ENCODE results near the gene SPIRE1. TPM values are rescaled to one million over a fixed set of nuclear protein-coding genes. Genes with fewer than 3 reads are reported as not detected.

The SPIRE1 gene
- polyA plus RNA-seq, 1 donor from 2014 or later = 22.2 TPM

DNA sequence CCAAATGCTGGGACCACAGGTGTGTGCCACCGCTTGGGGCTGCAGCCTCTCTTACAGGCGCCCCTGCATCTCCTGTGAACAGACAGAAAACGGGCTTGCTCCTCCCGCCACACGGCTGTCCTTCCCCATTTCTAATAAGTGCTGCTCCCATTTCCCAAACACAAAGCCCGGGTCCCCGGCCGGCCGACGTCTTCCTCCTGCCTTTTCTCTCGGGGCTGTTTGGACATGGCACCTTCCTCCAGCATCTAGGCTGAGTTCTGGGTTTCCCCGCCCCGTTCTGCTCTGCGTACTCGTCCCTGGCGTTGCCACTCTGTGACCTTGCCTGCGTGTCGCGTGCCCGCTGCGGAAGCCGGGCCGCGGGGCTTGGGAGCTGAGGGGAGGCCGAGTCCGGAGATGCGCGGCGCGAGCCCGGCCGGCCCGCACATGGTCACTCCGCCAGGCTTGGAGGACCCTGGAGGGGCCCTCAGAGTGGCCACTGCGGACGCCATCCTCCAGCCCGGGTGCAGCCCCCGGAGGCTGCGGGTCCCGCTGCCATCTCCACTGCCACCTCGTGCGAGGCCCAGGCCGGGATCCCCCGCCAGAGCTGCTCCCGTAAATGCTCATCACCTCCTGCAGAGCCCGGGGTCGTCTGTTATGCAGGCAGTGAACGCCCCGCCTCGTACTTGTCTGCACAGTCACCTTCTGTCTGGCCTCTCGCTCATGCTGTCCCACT is 223.9 kb downstream of the SPIRE1 start:
- H2AFZ ChIP-seq (ENCODE audit: low read depth, low read length) = no peak overlapping the region
- H3K4me3 ChIP-seq (ENCODE audit: low read length) = no peak overlapping the region
- H3K9me2 ChIP-seq (ENCODE audit: insufficient read depth, low read length) = no peaks in the 10 kb centered on the region
- H4K20me1 ChIP-seq (ENCODE audit: insufficient read depth) = no peaks in the 10 kb centered on the region
- H3K9ac ChIP-seq (ENCODE audit: low read length) = no peak overlapping the region
- H3K4me2 ChIP-seq (ENCODE audit: low read length) = no peak overlapping the region
- H3K27me3 ChIP-seq (ENCODE audit: insufficient read depth, low read depth, low read length) = no peaks in the 10 kb centered on the region
- no peak for TF ChIP-seq RAD21 (conservative IDR thresholded peaks at IDR 0.05)
- TF ChIP-seq EZH2 (IDR thresholded peaks at IDR 0.05; ENCODE audit: borderline replicate concordance, insufficient read depth, low read length, poor library complexity, severe bottlenecking) = no peak
- TF ChIP-seq, protein P1, sequence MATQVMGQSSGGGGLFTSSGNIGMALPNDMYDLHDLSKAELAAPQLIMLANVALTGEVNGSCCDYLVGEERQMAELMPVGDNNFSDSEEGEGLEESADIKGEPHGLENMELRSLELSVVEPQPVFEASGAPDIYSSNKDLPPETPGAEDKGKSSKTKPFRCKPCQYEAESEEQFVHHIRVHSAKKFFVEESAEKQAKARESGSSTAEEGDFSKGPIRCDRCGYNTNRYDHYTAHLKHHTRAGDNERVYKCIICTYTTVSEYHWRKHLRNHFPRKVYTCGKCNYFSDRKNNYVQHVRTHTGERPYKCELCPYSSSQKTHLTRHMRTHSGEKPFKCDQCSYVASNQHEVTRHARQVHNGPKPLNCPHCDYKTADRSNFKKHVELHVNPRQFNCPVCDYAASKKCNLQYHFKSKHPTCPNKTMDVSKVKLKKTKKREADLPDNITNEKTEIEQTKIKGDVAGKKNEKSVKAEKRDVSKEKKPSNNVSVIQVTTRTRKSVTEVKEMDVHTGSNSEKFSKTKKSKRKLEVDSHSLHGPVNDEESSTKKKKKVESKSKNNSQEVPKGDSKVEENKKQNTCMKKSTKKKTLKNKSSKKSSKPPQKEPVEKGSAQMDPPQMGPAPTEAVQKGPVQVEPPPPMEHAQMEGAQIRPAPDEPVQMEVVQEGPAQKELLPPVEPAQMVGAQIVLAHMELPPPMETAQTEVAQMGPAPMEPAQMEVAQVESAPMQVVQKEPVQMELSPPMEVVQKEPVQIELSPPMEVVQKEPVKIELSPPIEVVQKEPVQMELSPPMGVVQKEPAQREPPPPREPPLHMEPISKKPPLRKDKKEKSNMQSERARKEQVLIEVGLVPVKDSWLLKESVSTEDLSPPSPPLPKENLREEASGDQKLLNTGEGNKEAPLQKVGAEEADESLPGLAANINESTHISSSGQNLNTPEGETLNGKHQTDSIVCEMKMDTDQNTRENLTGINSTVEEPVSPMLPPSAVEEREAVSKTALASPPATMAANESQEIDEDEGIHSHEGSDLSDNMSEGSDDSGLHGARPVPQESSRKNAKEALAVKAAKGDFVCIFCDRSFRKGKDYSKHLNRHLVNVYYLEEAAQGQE (IDR thresholded peaks at IDR 0.05; ENCODE audit: borderline replicate concordance) = no peak
- TF ChIP-seq EP300 (conservative IDR thresholded peaks at IDR 0.05; ENCODE audit: poor library complexity, severe bottlenecking) = no peak
- no peak for TF ChIP-seq POLR2AphosphoS5 (IDR thresholded peaks at IDR 0.05)
- no peak for TF ChIP-seq SMC3 (conservative IDR thresholded peaks at IDR 0.05; ENCODE audit: poor library complexity)
- no peak for TF ChIP-seq TAF1 (IDR thresholded peaks at IDR 0.05; ENCODE audit: low read depth)
- TF ChIP-seq, protein P2, sequence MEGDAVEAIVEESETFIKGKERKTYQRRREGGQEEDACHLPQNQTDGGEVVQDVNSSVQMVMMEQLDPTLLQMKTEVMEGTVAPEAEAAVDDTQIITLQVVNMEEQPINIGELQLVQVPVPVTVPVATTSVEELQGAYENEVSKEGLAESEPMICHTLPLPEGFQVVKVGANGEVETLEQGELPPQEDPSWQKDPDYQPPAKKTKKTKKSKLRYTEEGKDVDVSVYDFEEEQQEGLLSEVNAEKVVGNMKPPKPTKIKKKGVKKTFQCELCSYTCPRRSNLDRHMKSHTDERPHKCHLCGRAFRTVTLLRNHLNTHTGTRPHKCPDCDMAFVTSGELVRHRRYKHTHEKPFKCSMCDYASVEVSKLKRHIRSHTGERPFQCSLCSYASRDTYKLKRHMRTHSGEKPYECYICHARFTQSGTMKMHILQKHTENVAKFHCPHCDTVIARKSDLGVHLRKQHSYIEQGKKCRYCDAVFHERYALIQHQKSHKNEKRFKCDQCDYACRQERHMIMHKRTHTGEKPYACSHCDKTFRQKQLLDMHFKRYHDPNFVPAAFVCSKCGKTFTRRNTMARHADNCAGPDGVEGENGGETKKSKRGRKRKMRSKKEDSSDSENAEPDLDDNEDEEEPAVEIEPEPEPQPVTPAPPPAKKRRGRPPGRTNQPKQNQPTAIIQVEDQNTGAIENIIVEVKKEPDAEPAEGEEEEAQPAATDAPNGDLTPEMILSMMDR (IDR thresholded peaks at IDR 0.05; ENCODE audit: poor library complexity, severe bottlenecking) = no peak
- no peak for TF ChIP-seq MXI1 (conservative IDR thresholded peaks at IDR 0.05; ENCODE audit: poor library complexity, severe bottlenecking)
- no peaks in the 10 kb centered on the region for H3K9me3 ChIP-seq (ENCODE audit: low read length)
- no peaks in the 10 kb centered on the region for H3K79me2 ChIP-seq (replicated peaks; ENCODE audit: insufficient read depth, low read length)
- H3F3A ChIP-seq (ENCODE audit: insufficient read depth, low read length, poor library complexity, severe bottlenecking) = no peaks in the 10 kb centered on the region
- no peaks in the 10 kb centered on the region for H3K36me3 ChIP-seq (ENCODE audit: insufficient read depth, low read length)
- H3K27ac ChIP-seq (ENCODE audit: low read length) = no peak overlapping the region

DNA sequence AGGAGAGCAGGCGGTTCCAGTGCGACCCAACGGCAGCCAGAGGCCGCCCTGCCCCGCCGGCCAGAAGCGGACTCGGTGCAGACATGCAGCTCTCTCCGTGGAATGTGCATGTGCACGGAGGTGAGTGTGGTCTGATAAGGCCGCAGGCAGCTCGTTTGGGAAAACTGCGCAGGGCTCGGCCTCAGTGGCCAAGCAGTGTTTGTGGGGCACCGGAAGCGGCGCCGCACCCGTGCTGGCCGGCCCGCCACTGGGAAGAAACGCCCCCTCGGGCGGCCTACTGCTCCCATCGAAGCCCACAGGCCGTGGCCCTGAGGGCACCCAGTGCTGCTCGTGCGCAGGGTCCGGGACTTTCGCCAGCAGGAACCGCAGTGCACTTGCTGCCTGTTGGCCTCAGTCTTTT is 225.0 kb downstream of the SPIRE1 start:
- Histone ChIP-seq H3K9me3 (ENCODE audit: low read length) (peaks cover under 1% of the 10 kb centered on the region), H3K4me3 (ENCODE audit: low read length) (no peak overlapping the region), H3K4me2 (ENCODE audit: low read length) (no peak overlapping the region), H3K9ac (ENCODE audit: low read length) (no peak overlapping the region), H3K27me3 (ENCODE audit: insufficient read depth, low read depth, low read length) (no peaks in the 10 kb centered on the region), H3K9me2 (ENCODE audit: insufficient read depth, low read length) (no peaks in the 10 kb centered on the region), H3K79me2 (replicated peaks; ENCODE audit: insufficient read depth, low read length) (no peaks in the 10 kb centered on the region), H4K20me1 (ENCODE audit: insufficient read depth) (no peaks in the 10 kb centered on the region), H2AFZ (ENCODE audit: low read depth, low read length) (no peak overlapping the region), H3K36me3 (ENCODE audit: insufficient read depth, low read length) (no peaks in the 10 kb centered on the region), H3K27ac (ENCODE audit: low read length) (no peak overlapping the region), H3F3A (ENCODE audit: insufficient read depth, low read length, poor library complexity, severe bottlenecking) (no peaks in the 10 kb centered on the region)
- TF ChIP-seq TAF1 (IDR thresholded peaks at IDR 0.05; ENCODE audit: low read depth) (no peak), SMC3 (conservative IDR thresholded peaks at IDR 0.05; ENCODE audit: poor library complexity) (no peak), MXI1 (conservative IDR thresholded peaks at IDR 0.05; ENCODE audit: poor library complexity, severe bottlenecking) (no peak)
- TF ChIP-seq, protein P2 (IDR thresholded peaks at IDR 0.05; ENCODE audit: poor library complexity, severe bottlenecking) = no peak

All from neural cell (in vitro differentiated cells).